ENCODE measurements around the gene PTPN6. TPM values are rescaled to one million over a fixed set of nuclear protein-coding genes. Genes with fewer than 3 reads are reported as not detected.
A peak's percentile ranks its signal among the peaks of the same experiment; 100 is the strongest.

PTPN6 gene
- total and polyA plus RNA-seq, 9 of the 15 experiments (the other 6 are each of a cell fraction or from before 2014, with no cell fraction given): 1.5 to 5.1 (median 3.9) TPM

- TF ChIP-seq MGA (IDR thresholded peaks at IDR 0.05) (peak; percentile 81), POLR2G (IDR thresholded peaks at IDR 0.05; ENCODE audit: low read depth, low read length) (peak; percentile 51), ZNF551 (CRISPR knock-in tag; IDR thresholded peaks at IDR 0.05) (no peak), ZNF561 (CRISPR knock-in tag; conservative IDR thresholded peaks at IDR 0.05) (no peak), PML (IDR thresholded peaks at IDR 0.05; ENCODE audit: low read length) (no peak), CTCF (IDR thresholded peaks at IDR 0.05 in 2 of 3, conservative IDR thresholded peaks at IDR 0.05 in 1 of 3; ENCODE audit: insufficient read depth in 2 of 3, low read depth in 1 of 3, low read length in 3 of 3) (peak; percentile 83 to 86 (median 84)), KAT8 (IDR thresholded peaks at IDR 0.05; ENCODE audit: low read depth) (no peak), TGIF2 (CRISPR knock-in tag; IDR thresholded peaks at IDR 0.05) (no peak), ZZZ3 (IDR thresholded peaks at IDR 0.05) (no peak), EGR1 (conservative IDR thresholded peaks at IDR 0.05) (no peak), ETV1 (tag; conservative IDR thresholded peaks at IDR 0.05; ENCODE audit: low read depth) (no peak; the same call in 1 of the 2 replicates), NCOA6 (IDR thresholded peaks at IDR 0.05) (no peak), OTX1 (CRISPR knock-in tag; IDR thresholded peaks at IDR 0.05) (no peak), ZNF77 (CRISPR knock-in tag; IDR thresholded peaks at IDR 0.05) (no peak), SRSF9 (IDR thresholded peaks at IDR 0.05; ENCODE audit: borderline replicate concordance, low read depth, low read length) (no peak), SMAD3 (CRISPR knock-in tag; conservative IDR thresholded peaks at IDR 0.05) (peak; percentile 52; the same call in 1 of the 2 replicates), HNRNPLL (IDR thresholded peaks at IDR 0.05; ENCODE audit: low read depth, low read length, poor library complexity, severe bottlenecking) (no peak)
Observed at GRCh38 chr12:6965026-6965661, 14.0 kb downstream of the PTPN6 start (continued).

All from K562 (cell line).